ENCODE measurements around the gene PRSS50.

The PRSS50 gene

DNA sequence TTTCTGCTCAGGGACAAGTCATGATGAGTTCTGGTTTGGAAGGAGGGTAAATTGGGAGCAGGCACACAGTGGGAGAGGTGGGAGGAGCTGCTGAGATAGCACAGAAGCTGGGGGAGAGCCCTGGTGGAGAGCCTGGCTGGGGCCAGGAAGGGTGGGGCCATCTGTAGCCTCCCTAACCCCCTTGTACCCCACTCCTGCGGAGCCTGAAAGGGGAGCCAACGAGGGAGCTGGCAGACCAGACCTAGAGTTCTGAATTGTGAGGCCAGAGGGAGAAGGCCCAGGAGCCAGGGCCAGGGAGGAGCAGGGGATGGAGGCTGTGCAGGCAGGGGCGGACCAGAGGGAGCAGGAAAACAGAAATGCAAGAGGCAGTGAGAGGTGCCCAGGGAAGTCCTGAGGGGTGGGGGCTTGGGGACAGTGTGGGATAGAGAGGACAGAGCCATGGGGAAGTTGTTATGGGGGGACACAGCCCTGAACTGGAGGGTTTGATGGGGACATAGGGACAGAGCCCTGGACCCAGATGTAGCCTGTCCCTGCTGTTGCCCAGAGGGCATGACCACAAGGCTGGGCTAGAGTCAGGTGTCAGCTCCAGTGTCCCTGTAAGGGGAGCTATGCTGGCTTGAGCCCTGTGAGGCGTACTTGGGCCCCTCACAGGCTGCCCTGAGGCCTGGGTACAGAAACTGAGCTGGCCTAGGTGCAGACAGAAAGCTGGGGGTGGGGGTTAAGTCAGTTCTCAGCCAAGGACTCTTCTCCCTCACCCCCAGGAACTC is 15.2 kb downstream of the PRSS50 start:
- TF ChIP-seq, protein P1, sequence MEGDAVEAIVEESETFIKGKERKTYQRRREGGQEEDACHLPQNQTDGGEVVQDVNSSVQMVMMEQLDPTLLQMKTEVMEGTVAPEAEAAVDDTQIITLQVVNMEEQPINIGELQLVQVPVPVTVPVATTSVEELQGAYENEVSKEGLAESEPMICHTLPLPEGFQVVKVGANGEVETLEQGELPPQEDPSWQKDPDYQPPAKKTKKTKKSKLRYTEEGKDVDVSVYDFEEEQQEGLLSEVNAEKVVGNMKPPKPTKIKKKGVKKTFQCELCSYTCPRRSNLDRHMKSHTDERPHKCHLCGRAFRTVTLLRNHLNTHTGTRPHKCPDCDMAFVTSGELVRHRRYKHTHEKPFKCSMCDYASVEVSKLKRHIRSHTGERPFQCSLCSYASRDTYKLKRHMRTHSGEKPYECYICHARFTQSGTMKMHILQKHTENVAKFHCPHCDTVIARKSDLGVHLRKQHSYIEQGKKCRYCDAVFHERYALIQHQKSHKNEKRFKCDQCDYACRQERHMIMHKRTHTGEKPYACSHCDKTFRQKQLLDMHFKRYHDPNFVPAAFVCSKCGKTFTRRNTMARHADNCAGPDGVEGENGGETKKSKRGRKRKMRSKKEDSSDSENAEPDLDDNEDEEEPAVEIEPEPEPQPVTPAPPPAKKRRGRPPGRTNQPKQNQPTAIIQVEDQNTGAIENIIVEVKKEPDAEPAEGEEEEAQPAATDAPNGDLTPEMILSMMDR (IDR thresholded peaks at IDR 0.05) = no peak
- no peak for TF ChIP-seq ZFX (IDR thresholded peaks at IDR 0.05; ENCODE audit: borderline replicate concordance)

GRCh38 chr3:46701181-46701939 is 16.3 kb downstream of the PRSS50 start, which contains the start of gene TMIE:
TSS of gene TMIE (plus strand) at chr3:46701392. CDS start at chr3:46701488, 96 bp downstream.
- TF ChIP-seq, protein P1 (IDR thresholded peaks at IDR 0.05) = no peak
- TF ChIP-seq ZFX (IDR thresholded peaks at IDR 0.05; ENCODE audit: borderline replicate concordance) = no peak
- no peak within 1 kb of the TSS for H3K27ac ChIP-seq

More for the DNA sequence above, 15.2 kb downstream of the PRSS50 start:
- H3K27ac ChIP-seq = no peak overlapping the region

GRCh38 chr3:46700772-46701171 is 16.9 kb downstream of the PRSS50 start:
- TF ChIP-seq ZFX (IDR thresholded peaks at IDR 0.05; ENCODE audit: borderline replicate concordance) = no peak
- TF ChIP-seq, protein P1 (IDR thresholded peaks at IDR 0.05) = no peak
- H3K27ac ChIP-seq = no peak overlapping the region

DNA sequence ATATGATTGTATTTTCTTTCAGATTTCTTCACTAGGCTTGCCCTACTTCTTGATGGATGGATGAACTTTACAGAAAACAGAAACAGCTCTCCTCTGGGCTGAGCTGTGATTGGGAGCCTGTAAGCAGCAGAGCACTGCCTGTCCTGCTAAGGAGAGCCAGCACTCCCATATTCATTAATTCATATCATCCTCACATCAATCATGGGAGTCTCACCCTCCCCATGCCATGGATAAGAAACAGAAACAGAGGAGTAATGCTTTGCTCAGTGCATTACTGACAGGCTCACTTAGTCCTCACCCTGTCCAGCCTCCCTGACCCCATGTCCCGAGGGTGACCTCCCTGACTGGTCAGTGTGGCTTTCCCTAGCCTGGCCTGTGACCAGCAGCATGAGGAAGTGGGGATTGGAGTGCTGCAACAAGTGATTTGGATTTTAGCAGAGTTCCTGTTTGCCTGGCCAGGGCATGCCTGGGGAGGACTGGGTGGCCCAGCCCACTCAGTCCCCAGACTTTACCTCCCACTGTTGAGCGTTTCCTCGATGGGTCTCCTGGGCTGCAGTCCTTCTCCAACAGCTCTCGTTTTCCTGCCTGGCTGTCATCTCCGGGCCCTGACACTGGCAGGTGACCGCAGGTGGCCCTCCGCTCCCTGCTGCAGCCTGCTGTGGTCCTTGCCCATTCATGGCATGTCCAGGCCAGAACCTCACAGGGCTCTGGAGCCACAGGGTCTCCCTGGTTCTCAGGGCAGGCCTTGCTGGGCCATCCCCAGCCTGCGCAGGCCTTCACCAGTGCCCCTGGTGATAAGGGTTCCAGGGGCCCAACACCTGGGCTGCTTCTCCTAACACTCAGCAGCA is 17.8 kb downstream of the PRSS50 start:
- H3K27ac ChIP-seq = no peak overlapping the region
- TF ChIP-seq, protein P1 (IDR thresholded peaks at IDR 0.05) = no peak
- no peak for TF ChIP-seq ZFX (IDR thresholded peaks at IDR 0.05; ENCODE audit: borderline replicate concordance)

DNA sequence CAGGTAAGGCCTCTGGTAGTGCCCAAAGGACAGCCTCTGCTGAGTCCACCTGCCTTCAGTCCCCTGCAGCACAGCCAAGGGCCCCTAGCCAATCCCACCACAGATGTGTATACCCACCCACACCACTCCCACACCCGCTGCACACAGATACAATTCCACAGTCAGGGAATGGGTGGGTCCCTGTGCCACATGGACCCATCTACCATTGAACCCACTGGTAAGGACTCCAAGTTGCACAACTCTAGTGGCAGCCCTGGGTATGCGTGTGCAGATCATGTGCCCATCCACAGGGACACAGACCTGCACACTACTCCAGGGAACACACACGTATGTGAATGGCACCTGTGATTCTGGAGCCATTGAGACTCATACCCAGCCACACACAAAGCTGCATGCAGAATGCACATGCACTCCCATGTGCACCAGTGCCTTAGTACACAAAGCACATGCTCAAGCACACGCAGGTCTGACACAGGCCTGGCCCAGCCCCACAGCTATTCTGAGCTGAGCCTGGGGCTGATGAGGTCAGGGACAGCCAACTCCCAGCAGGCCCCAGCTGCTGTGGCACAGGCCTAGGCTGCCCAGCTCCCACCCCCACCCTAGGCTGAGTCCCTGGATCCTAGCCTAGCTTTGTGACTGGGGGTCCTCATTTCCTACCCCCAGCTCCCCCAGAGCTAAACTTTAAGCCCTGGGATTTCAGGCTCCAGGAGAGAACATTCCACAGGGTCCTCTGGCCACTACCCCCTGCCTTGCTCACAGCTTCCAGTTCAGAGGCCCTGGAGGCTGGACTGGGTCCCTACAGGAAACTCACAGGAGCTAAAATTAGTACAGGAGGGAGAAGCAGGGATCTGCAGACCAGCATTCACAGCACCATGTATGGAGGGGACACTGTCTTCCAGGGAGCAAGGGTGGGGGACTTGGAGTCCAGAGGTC is 21.4 kb downstream of the PRSS50 start:
- TF ChIP-seq, protein P1 (IDR thresholded peaks at IDR 0.05) = no peak
- no peak for TF ChIP-seq ZFX (IDR thresholded peaks at IDR 0.05; ENCODE audit: borderline replicate concordance)
- H3K27ac ChIP-seq = no peak overlapping the region

Measured in 22Rv1 (cell line).